Nucleus accumbens (tissue), 56 donors: Measurements from ENCODE around the gene INO80.

ENCODE experiments used
- DNase-seq, 56 donors: peaks; one replicate each; lab custom pipeline; 2025; lab: John Stamatoyannopoulos, UW

The INO80 gene

DNA sequence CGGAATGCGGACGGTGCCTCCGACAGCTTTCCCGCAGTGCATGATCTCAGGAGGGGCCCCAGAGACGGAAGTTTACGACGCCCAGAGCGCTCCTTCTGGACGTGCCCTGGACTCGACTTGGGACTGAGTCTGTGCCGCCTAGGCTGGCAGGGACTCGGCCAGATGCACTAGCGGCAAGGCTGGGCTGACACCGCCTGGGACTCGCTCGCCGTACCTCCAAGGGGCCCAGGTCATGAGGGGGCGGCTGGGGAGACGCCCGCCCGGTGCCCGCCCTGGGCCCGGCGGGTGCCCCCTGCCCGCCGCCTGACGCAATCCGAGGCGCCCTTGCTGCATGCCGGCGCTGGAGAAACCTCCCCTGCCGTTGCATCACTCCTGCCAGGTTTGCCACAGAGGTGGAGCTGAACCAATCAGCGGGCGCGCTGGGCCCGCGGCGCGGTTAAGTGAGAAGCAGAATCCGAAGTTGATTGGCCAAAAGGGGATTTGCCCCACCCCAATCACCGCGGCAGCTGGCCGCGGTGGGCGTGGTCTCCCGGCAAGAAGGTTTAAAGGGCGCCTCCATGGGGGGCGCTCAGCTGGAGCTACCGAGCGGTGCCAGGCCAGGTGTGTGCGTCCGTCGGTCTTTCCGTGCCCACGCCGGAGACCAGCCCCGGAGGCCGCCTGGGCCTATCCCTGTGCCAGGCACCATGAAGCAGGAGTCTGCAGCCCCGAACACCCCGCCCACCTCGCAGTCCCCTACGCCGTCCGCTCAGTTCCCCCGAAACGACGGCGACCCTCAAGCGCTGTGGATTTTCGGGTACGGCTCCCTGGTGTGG is 163.0 kb downstream of the INO80 start, which contains the start of gene CHAC1:
TSS of gene CHAC1 (plus strand) at position 571 of the 812 bp plus-strand sequence. CDS start at position 684, 113 bp downstream.
- peak; percentile 35 to 96 (median 82) for DNase-seq

DNA sequence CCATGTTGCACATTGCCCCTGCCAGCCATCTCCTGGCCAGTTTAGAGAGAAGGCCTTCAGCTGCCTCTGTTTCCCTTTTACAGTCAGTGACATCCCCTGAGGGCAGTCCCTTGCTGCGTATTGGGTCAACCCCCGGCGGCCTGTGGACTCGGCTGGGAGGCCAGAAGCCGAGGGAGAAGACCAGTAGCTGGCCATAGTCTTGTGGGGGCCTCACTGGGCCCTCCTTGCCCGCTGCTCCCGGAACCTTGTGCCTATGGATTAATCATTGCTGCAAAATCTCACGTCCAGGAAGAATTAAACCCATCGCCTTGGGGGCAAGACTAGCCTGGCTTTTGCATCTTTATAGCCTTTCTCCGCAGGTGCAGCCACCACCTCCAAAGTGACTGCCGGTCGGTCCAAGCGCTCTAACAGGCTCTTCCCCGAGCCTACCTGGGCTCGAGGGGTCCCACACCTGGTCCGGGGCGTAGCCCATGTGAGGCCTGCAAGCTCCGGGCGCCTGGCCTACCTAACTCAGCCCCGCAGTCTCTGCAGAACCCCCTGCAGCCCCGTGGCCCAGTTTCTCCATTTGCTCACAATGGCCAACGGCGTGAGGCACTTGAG is 163.7 kb downstream of the INO80 start:
- no peak for DNase-seq

DNA sequence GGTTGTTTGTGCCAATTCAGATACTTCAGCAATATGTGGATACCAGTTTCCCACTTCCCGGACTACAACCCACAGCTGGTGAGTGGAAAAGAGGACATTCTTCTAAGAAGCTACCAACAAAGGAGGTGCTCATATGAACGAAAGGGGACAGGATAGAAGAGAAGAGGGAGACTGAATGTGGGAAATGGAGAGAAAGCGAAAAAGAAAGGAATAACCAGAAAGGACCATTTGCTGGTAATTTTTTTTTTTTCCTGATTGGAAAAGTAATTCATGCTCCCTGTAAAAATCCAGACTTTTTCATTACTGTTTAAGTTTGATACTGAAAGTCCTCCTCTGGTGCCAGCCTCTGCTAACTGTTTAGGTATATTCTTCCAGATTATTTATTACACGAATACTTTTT is 164.3 kb downstream of the INO80 start:
- no peak for DNase-seq

DNA sequence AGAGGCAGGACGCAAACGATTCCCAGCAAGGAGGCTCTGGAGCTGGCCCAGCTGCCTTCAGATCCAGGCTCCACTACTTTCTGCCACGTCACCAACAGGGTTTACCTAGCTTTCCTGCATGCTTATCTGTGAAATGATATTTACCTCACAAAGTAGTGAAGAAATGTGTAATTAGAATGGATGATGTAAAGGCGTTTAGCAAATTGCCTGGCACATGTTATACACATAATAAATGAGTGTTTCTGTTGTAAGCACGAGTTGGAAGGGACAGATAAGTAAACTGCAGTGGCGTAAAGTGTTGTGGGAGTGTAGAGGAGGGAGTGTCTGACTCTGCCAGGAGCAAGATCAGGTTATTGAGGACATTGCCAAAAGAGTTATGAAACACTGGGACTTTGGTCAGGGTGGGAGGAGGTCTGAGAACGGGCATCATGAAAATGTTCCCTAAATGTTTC is 166.3 kb downstream of the INO80 start:
- DNase-seq = no peak

DNA sequence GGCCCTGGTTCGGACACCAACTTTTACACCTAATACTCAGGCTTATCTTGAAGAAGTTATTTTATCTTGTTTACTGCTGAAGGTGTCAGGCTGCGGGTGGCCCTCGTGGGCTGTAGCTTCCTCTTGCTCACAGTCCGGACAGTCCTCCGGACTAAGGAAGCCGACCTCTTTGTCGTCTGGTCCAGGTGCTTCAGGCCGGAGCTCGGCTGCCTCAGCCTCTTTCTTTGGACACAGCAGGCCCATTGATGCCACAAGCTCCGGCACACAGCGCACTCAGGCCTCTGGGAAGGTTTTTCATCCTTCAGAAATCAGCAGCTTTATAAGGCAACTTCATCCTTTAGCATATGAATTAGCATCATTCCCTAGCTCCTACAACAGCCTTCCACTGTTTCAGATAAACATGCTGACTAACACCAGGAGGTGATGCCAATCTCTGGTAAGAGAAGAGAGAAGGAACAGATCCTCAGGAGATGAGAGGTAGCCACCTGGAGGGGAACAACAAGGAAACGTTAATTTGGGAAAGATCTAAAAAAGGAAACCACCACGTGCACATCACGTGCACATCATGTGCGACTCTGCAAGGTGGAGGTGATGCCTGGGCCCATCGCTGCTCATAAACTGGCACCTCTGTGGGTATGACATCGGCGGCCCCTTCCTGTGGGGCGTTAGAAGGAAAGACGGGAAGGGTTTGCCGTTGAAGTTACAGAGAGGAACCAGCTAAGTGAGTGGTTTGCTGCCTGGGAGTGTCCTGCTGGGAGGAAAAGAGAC is 167.2 kb downstream of the INO80 start:
- no peak for DNase-seq

DNA sequence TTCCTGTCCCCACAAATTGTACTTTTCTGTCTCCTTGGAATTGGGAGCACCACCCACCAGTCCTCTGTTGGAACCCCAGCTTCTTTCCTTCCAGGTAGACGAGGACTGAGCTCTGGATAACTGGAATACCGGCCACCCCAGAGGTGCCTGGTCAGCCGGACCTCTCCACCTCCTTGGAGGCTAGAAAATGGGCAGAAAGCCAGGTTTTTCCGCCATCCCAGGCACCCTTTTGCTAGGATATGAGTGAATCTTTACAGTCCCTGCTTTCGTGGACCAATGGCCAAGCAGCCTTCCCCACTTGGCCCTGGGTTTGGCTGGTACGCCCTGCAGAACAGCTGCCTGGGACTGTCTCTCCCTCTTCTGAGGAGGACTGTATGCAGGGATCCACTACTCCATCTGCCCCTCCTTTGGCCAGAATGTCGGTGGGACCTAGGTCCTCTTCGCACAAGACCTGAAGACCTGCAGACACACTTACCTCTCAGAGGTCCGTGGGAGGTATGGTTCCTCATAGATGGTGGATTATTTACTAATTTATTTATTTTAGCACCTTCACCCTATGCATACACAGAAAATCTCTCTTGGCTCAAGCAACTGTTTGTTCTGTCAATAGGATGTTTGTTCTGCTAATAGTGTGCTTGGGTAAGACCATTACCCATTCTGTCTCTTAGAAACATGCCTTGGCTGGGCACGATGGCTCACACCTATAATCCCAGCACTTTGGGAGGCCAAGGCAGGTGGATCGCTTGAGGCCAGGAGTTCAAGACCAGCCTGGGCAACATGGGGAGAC is 171.4 kb downstream of the INO80 start:
- DNase-seq = no peak

DNA sequence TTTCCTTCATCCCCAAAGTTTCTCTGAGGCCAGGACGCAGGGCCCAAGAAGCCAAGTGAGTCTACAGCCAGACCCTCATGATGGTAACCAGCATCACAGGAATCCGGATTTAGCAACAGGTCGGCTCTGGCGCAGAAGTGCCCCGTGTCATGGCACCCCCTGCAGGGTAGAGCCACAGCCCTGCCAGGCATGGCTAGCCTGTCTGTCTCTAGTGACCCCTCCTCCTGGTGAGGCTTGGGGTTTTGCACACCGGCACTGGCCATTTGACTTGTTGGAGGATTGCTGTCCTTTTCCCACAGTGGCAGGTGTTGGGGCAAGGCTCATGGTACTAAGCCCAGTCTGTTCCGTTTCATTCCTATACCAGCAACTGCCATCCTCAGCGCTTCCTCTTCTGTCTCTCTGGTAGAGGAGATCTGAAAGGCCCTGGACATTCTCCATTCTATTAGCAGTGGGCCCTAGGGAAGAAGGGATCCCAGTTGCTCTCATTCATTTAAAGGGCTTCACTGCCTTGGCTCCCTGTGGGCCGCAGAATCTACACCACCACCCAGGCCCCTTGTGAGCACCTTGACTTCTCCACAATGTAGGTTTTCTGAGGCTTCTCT is 172.2 kb downstream of the INO80 start:
- DNase-seq = no peak

DNA sequence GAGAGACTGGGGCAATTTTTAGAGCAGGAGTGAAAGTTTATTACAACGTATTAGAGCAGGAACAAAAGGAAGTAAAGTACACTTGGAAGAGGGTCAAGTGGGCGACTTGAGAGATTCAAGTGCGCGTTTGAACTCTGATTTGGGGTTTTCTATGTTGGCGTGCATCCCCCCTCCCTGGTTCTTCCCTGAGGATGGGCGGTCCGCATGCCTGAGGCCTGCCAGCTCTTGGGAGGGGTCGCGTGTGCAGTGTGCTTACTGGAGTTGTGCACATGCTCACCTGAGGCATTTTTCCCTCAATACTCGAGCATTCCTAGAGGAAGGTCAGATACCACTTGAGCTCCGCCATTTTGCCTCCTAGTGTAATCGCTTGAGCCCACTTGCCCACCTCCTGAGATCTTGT is 173.2 kb downstream of the INO80 start:
- DNase-seq = no peak

DNA sequence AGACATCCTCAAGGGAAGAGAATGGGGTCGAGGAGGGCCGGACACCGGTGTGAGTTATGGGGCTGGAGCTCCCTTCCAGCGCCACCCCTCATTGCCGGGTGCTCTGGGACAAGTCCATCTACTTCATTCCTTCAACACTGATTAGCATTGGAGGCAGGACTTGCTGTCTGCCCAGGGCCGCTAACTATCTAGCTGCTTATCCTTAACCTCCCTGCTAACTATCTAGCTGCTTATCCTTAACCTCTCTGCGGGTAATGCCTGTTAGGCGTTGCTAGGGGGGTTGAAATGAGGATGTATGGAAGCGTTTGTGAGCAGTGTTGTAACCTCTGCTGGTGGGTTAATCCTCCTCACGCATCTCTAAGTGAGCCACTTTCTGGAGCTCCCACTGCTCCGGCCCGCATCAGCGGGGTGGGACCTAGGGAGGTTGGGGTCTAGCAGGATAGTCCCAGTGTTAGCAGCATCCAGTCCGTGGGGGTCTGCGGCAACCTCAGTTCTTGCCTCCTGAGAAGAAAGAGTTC is 173.7 kb downstream of the INO80 start:
- DNase-seq = no peak

DNA sequence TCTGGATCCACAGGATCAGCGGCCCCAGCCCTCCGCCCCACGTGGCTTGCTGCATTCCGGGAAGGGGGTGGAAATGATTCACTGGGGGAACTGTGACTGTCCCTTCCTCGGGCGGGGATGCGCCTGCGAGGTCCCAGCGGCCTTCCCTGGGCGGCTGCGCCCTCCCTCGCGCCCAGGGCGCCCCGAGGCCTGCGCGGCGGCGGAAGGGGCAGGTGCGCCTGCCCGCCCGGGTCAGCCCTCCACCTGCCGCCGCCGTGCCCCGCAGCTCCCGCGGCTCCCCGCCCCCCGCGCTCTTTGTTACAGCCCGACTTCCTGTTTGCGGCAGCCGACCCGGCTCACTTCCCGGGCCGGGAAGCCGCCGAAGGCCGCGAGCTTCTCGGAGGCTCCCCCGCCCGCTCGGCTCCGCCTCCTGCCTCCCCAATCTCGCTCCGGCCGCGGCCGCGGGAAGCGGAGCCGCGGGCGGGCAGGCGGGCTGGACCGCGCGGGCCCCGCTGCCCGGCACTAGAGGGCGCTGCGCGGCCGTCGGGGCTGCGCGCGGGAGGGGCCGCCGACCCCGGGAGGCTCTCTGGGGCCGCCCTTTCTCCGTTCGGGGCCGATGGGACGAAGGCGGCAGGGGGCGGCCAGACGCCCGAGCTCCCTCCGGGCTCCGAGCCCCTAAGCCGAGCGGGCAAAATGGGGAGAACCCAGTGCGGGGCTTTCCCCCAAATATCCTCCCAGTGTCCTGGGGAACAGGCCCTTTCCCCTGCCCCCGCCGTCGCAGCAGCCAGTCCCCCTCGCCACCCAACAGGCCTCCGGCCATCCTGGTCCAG is 174.3 kb downstream of the INO80 start:
- peak in 41 of 56 donors; percentile 9 to 84 (median 43) for DNase-seq

DNA sequence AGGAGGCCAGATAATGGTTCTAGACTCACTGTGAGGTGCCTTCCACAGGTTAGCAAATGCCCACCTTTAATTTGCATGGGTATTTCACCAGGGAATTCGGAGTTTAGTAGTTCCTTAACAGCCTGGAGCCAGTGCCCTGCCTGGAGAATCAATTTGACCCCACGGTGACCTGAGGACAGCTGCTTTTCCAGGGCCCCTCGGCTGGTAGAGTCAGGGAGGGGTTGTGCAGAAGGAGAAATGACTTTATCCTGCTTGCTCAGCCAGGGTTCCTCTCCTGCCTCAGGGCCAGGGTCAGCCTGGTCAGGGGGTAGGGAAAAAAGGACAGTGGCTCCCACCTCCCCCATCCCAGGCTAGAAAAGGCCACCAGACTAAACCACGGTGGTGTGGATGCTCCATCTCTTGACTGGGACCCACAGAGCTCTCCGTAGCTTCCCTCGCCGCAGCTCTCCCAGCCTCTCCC is 175.0 kb downstream of the INO80 start:
- peak in 1 of 56 donors; percentile 39 for DNase-seq

DNA sequence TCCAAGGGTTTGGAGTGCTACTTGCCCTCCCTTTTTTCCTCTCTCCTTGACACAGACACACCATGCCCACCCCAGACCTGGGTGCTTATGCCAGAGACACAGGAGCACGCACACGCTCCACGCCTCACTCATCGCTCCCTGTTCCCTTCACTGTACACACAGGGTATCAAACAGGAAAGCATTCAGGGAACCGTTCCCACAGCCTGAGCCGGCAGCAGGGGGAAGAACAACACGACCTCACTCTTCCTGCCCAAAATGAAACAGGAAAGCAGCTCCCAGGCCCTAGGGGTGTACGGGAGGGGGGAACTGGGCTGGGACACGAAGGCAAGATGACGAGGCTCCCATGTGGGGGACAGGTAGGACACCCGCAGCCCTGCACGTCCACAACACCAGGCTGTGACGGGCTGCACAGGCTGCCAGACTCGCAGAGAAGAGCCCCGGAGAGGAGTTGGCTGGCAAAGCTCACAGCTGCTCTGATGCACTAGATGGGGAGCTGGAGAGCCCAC is 175.7 kb downstream of the INO80 start:
- no peak for DNase-seq

DNA sequence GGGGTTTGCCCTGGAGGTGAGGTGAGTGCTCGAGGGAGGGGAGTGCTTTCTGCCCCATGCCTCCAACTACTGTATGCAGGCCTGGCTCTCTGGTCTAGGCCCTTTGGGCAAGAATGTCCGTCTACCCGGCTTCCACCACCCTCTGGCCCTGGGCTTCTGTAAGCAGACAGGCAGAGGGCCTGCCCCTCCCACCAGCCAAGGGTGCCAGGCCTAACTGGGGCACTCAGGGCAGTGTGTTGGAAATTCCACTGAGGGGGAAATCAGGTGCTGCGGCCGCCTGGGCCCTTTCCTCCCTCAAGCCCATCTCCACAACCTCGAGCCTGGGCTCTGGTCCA is 177.6 kb downstream of the INO80 start:
- no peak for DNase-seq

DNA sequence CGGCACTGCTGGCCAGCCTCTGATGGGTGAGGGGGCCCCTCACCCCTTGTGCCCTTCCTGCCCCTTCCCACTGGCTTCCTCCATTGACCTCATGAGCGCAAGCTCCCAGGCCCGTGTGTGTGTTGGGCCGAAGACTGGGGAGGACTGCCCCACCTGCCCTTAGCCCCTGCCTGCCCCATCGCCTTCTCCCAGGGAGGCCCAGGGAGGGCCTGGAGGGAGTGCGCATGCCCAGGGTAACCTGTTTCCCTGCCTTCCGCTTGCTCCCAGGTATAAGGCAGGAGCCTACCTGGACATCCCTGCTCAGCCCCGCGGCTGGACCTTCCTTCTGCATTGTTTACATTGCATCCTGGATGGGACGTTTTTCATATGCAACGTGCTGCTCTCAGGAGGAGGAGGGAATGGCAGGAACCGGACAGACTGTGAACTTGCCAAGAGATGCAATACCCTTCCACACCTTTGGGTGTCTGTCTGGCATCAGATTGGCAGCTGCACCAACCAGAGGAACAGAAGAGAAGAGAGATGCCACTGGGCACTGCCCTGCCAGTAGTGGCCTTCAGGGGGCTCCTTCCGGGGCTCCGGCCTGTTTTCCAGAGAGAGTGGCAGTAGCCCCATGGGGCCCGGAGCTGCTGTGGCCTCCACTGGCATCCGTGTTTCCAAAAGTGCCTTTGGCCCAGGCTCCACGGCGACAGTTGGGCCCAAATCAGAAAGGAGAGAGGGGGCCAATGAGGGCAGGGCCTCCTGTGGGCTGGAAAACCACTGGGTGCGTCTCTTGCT is 178.1 kb downstream of the INO80 start:
- DNase-seq = no peak

DNA sequence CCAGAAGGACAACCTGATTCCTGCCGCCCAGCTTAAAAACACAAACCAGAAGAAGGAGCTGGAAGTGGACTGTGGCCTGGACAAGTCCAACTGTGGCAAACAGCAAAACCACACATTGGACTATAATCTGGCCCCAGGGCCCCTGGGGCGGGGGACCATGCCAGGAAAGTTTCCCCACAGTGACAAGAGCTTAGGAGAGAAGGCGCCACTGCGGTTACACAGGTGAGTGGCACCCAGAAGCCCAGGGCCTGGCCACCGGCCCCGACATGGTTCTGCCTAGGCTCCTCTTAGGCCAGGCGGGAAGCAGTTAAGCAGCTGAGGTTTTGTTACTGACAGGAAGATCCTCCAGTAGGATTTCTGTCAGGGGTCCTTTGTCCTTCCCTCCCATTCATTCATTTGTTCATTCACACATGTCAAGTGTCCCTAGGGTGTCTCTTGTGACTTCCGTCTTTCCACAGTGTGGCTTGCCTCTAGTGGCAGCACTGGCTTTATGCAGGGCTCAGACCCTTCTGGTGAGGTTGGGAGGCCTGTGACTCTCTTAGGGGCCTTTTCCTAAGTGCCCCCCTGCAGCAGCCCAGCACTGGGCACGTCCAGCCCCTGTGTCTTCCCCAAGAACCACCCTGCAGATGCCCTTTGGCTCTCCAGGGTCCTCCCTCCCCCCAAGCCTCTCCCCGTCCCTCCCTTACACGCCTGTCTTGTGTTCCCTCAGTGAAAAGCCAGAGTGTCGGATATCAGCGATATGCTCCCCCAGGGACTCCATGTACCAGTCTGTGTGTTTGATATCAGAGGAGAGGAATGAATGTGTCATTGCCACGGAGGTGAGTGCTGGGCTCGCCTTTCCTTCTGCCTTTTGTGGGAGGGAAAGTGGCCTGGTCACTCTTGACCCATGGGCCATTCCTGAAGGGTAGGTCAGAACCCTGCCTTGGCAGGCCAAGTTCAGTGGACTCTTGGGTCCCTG is 179.1 kb downstream of the INO80 start:
- DNase-seq = no peak

DNA sequence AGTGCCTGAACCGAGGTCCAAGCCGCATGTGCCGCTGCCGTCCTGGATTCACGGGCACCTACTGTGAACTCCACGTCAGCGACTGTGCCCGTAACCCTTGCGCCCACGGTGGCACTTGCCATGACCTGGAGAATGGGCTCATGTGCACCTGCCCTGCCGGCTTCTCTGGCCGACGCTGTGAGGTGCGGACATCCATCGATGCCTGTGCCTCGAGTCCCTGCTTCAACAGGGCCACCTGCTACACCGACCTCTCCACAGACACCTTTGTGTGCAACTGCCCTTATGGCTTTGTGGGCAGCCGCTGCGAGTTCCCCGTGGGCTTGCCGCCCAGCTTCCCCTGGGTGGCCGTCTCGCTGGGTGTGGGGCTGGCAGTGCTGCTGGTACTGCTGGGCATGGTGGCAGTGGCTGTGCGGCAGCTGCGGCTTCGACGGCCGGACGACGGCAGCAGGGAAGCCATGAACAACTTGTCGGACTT is 179.8 kb downstream of the INO80 start:
- DNase-seq = no peak

DNA sequence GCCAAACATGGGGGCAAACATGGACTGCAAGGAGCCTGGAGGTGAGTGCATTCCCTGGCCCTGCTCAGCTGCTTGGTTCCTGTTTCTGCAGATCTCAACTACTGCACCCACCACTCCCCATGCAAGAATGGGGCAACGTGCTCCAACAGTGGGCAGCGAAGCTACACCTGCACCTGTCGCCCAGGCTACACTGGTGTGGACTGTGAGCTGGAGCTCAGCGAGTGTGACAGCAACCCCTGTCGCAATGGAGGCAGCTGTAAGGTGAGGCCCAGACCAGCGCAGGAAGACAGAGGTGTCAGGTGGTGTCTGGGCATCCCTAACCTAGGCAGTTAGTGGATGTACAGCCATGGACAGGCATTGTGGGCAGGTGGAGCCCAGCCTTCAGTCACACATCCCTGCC is 181.6 kb downstream of the INO80 start:
- DNase-seq = no peak
